NCI-H748 (cell line): ENCODE data around the gene CERT1.

Source experiments
- DNase-seq: peaks from one replicate; lab custom pipeline; 2025; ENCODE audit not compliant: unreplicated experiment; lab: John Stamatoyannopoulos, UW

The CERT1 gene

DNA sequence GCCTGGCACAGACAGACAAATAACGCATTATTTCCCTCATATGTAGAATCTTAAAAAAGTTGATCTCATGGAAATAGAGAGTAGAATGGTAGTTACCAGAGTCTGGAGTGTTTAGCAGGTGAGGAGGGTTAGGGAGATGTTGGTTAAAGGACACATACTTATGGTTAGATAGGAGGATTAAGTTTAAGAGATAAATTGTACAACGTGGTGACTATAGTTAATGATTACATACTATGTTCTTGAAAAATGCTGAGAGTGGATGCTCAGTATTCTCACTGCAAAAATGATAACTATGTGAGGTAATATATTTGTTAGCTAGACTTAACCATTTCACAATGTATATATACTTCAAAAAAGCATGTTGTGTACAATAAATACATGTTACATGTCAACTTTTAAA is 38.0 kb downstream of the CERT1 start:
- no peak for DNase-seq

DNA sequence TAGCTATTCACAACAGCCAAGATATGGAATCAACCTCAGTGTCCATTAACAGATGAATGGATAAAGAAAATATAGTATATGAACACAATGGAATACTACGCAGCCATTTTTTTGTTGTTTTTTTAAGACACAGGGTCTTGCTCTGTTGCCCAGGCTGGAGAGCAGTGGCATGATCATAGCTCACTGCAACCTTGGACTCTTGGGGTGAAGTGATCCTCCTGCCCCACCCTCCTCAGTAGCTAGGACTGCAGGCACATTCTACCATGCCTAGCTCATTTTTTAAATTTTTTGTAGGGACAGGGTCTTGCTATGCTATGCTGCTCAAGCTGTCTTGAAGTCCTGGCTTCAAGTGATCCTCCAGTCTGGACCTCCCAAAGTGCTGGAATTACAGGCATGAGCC is 38.5 kb downstream of the CERT1 start:
- no peak for DNase-seq

DNA sequence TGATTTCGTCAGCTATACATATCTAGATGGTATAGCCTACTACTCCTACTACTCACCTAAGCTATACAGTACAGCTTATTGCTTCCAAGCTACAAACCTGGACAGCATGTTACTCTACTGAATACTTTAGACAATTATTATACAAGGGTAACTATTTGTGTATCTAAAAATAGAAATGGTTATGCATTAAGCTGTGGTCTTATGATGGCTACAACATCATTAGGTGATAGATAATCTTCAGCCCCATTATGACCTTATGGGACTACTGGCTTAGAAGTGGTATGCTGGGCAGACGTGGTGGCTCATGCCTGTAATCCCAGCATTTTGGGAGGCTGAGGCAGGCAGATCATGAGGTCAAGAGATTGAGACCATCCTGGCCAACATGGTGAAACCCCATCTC is 40.2 kb downstream of the CERT1 start:
- DNase-seq = no peak

DNA sequence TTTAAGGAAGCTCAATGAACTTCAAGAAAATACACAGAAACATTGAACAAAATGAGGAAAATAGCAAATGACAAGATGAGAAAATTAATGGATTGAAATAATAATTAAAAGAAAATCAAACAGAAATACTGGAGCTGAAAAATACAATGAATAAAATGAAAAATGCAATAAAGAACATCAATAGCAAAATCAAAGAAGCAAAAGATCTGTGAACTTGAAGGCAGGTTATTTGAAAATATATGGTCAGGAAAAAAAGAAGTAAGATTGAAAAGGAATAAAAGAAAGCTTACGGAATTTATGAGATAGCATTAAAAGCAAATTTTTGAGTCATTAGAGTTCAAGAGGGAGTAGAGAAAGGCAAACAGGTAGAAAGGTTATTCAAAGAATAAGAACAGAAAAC is 42.4 kb downstream of the CERT1 start:
- no peak for DNase-seq

DNA sequence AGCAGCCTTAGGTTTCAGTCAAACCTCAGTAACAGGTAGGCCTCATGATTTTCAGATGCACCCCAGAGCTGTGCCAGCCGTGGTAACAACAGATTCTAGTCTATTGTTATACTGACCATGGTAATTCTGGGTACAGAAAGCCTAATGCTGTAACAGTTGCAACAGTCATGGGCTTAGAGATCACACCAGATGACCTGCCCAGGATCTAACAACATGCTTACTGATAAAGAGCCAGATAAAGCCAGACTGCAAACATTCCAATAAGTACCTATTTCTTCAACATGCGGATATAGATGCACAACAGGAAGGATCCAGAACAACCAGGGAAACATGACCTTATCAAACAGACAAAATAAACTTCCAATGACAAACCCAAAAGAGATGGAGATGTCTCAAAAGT is 42.8 kb downstream of the CERT1 start:
- no peak for DNase-seq

DNA sequence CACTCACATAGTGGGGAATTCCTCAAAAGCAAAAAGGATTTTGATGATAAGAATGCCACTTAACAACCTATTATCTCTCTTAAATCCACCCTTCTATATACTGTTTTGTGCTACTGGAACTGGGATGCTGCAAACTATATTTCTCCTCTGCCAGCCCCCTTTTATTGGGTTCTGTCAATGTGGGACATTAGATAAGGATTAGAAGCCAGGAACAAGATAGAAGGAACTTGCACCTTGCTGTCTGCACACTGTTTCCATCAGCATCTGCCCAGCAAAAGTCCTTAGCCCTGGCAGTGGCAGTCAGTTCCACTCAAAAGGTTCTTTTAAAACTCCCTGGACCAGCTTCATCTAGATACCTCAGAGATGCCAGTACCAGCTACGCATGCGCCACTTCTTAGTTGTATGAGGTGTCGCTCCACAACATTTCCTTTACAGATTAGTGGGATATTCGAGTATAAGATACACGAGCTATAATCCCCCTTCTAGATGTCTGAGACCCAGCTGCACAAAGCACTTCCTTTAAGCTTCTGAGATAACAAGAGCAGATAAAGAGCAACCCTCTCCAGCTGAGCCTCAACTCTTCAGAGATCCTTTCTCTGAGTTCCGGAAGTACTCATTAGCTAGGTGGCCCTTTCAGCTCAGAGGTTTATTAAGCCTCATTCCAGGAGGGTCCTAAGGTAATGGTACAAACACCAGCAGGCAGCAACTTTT is 45.3 kb downstream of the CERT1 start:
- DNase-seq = no peak

DNA sequence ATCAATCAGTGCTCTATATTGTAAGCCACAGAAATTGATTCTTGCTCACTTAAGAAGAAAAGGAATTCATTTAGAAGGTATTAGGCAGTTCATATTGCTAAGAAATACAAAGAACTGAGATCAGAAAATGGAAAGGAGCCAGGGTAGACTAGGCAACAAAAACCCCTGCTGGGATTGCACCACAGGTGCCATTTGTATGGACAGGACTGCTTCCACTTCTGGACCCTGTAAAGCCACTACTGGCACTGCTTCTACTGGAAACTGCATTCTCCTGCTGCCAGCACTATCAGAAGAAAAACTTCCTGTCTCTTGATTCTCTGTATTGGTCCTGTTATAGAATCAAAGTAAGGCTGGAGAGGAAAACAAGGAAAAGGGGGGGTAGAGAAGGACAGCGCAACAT is 45.9 kb downstream of the CERT1 start:
- no peak for DNase-seq

DNA sequence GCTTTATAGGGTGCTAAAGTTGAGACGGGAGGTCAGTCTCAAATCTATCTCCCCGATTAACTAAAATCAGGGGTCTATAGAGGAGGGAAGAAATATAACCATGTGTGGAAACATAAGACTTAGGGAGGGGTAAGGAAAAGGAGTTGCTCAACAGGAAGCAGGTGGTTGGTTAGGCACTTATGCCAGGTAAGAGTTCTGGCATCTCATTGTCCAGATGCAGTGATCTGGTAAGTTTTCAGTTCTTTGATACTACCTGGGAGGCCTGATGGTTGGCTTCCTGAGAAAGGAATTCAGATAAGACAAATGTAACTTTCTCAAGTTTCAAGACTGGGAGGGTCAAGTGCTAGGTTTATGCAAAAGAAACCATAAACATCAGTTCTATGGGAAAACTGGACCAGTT is 47.7 kb downstream of the CERT1 start:
- DNase-seq = no peak

DNA sequence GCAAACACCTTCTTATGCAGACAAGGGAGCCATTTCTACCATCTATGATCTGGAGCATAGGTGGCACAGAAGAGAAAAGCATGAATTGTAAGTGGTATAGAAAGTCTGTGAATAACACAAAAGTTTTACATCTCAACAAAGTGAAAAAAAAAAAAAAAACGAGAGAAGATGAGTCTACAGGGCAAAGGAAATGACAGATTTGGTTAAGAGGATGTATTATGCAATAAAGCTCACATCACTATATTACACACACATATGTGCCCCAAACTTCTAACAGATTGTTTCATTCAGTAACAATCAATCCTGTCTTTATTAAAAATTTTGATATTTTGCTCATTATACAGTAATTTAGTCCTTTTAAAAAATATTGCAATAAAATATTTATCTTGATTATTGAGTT is 49.8 kb downstream of the CERT1 start:
- DNase-seq = no peak

DNA sequence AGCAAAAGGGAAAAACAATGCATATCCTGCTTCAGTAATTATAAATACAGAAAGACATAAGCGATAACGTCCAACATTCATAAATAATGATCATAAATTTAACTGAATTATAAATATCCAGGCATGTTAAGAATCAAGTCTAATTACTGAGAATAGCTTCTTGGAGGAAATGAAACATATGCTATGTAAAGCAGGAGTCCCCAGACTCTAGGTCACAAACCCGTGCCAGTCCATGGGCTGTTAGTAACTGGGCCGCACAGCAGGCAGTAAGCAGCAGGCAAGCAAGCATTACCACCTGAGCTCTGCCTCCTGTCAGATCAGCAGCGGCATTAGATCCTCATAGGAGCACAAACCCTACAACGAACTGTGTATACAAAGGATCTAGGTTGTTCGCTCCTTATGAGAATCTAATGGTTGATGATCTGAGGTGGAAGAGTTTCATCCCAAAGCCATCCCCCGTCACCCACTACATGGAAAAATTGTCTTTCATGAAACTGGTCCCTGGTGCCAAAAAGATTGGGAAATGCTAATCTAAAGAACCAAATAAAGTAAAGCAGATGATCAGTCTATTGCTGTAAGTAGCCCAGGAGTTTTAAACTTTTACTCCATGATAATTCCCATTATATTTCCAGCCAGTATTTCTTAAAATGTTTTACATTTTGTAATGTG is 50.4 kb downstream of the CERT1 start:
- DNase-seq = no peak

DNA sequence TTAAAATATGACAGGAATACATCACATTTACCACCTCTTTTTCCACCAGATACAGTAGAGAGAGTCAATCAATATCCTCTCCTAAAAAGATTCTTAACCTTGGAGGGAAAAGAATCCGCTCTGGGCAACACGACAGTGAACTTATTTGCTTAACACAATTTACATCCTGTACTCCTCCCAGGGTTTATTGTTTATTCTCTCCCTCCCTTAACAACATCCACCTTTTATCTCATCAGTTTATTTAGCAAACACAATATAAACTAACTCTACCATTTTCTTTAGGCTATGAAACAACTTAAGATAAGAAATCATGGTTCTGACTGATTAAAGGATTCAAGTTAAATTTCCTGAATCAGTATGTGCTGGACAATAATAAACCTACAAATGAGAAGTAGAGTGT is 50.9 kb downstream of the CERT1 start:
- DNase-seq = no peak

DNA sequence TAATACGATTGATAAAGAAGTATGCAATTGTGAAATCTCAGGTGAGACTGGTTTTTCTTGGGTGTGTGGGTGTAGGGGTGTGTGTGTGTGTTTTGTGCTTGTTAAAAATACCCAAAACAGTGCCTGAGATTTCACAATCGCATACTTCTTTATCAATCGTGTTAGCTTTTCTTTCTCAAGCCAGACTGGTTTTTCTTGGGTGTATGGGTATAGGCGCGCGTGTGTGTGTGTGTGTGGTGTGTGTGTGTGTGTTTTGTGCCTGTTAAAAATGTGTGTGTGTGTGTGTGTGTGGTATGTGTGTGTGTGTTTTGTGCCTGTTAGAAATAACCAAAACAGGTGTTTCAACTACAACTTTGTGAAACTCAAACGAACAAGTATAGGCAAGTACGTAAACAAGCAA is 53.7 kb downstream of the CERT1 start:
- no peak for DNase-seq

DNA sequence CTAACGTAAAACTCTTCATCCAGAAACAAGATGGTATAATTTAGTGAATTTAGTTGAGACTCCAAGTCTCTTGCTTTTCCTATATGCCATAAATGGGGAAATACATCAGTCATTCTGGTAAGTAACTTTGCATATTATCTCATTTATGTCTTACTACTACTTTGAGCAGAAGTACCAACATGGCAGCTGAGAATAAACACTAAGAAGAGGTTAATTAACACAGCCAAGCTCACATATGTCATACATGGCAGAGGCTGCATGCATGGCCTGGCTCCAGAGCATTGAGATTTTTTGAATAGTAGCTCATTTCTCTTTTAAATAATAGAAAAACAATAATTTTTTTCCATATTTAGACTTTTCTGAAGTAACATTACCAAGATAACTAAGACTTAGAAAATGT is 54.3 kb downstream of the CERT1 start:
- no peak for DNase-seq

DNA sequence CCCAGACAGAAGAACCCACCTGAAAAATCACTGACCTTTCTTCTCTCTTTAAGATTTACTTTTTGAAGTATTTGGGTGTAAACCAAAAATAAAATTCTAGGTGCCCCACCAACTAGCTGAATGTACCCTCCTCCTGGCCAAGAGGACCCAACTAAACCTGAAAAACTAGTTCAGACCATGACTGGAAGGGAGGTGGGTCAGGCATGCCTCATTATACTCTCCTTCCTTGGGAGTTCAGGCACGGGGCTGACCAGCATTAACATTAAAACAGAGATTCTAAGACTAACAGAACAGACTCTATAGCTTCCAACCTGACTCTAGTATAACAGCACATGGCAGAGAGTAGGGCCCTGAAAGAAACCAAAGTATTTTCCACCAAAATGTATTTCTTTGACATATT is 61.4 kb downstream of the CERT1 start:
- no peak for DNase-seq

DNA sequence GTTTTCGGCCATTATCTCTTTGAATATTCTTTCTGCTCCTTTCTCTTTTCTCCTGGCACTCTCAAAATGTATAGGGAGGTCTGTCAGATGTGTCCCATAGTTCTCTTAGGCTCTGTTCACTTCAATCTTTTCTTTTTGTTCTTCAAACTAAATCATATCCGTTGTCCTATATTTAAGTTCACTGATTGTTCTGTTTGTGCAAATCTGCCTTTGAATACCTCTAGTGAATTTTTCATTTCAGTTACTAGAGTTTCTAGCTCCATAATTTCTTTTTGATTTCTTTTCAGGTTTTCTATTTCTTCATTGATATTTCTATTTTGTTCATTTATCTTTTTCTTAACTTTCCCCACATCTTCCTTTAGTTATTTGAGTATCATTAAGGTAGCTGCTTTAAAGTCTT is 65.4 kb downstream of the CERT1 start:
- no peak for DNase-seq

DNA sequence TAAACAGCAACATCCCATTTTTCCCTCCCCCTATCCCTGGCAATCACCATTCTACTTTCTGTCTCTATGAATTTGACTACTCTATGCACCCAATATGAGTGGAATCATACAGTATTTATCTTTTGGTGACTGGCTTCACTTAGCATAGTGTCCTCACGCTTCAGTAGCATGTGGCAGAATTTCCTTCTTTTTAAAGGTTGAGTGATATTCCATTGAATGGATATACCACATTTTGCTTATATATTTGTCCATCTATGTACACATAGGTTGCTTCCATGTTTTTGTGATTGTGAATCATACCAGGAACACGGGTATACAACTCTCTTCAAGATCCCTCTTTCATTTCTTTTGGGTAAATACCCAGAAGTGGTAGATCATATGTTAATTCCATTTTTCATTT is 69.9 kb downstream of the CERT1 start:
- DNase-seq = no peak

DNA sequence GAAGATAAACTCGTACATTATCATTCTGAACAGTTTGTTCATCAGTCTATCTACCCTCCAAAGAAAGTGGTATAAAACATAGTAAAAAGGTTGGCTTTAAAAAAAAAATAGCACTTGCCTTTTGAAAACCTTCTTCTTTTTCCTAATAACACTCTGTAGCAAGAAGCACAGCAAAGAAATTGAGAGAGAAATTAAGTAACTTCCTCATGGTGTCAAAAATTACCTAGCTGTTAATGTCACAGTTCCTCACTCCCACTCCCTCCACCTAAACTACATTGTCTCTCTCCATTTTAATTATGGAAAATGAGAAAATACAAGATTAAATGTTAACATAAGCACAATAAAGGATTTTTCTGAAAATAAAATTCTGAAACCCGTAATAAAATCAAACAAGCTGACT is 72.2 kb downstream of the CERT1 start:
- no peak for DNase-seq

DNA sequence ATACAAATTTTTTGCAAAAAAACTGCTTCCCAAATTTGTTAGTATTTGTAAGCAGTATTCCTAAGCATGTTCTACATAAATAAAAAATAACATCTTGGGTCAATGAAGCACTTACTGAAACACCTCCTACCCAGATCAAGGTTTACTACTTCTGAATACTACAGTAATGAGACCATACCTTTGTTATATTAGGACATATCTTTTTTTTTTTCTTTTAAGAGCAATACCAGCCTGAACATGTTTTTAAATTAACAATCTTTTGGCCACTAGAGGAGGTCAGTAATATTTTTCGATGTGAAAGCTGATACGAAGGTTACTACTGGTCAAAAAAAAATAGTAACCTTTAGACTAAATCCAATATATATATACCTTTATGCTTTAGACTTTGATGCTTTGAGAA is 72.7 kb downstream of the CERT1 start:
- no peak for DNase-seq

DNA sequence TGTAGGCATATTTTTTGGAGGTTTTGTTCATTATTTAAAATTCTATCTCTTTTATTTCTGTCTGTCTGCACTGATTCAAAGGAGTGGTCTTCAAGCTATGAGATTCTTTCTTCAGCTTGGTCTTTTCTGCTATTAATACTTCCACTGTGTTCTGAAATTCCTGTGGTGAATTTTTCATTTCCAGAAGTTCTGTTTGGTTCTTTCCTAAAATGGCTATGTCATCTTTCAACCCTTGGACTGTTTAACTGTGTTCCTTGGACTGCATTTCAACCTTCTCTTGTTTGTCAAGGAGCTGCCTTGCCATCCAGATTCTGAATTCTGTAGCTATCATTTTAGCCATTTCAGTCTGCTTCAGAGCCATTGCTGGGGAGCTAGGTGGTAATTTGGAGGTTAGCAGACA is 76.3 kb downstream of the CERT1 start:
- DNase-seq = no peak

DNA sequence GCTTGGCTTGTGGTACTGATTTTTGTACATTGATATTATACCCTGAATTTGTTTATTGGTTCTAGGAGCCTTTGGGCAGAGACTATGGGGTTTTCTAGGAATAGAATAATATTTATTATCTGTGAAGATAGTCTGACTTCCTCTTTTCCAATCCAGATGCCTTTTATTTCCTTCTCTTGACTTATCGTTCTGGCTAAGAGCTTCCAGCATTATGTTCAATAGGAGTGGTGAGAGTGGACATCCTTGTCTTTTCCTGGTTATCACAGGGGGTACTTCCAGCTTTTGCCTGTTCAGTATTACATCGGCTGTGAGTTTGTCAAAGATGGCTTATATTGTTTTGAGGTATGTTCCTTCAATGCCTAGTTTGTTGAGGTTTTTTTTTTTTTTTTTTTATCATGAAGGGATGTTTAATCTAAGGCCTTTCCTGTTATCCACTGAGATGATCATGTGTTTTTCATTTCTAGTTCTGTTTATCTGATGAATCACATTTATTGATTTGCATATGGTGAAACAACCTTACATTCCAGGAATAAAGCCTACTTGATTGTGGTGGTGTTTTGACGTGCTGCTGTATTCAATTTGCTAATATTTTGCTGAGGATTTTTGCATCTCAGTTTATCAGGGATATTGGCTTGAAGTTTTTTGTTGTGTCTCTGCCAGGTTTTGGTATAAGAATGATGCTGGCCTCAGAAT is 77.5 kb downstream of the CERT1 start:
- DNase-seq = no peak

DNA sequence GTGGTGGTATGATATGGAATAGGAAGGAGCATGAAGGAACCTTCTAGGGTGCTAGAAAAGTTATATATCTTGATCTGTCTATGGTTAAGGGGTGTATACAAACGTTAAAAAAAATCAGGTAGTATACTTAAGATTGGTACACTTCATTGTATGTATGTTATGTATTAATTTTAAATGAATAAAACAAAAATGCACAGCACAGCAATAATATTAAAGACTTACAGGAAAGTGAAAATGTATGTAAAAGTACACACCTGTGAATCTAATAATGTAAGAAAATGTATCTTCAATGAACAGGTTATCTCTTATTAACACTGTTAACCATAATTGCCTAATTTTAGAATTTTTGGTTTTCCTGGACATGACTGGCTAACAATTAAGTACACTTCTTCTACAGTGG is 97.2 kb downstream of the CERT1 start:
- no peak for DNase-seq
